Neural cell (in vitro differentiated cells): ENCODE measurements around the gene BCO1.

Source experiments
- CTCF ChIP-seq: fragments of 450-650 bp; IDR thresholded peaks from 2 replicates; pipeline ENCODE4 v1.5.1; 2014; ENCODE audit warnings: antibody characterized with exemption, mild to moderate bottlenecking, moderate library complexity; ENCODE audit not compliant: poor library complexity, severe bottlenecking
- EZH2 ChIP-seq: fragments of 200-600, 300-800 bp; shearing (Covaris generic), sonication (generic); IDR thresholded peaks from 2 replicates; pipeline ENCODE4 v1.6.1; 2014; ENCODE audit warnings: antibody characterized with exemption, low read length, borderline replicate concordance, mild to moderate bottlenecking; ENCODE audit not compliant: insufficient read depth, poor library complexity, severe bottlenecking
- MXI1 ChIP-seq: fragments of 450-650 bp; conservative IDR thresholded peaks from 2 replicates; pipeline ENCODE4 v1.6.1; 2014; ENCODE audit warnings: antibody characterized with exemption, mild to moderate bottlenecking; ENCODE audit not compliant: poor library complexity, severe bottlenecking
- POLR2AphosphoS5 ChIP-seq: IDR thresholded peaks from 2 replicates; pipeline ENCODE4 v1.6.1; 2012
- RAD21 ChIP-seq: fragments of 450-650 bp; conservative IDR thresholded peaks from 2 replicates; pipeline ENCODE4 v1.6.1; 2014; ENCODE audit warnings: antibody characterized with exemption, mild to moderate bottlenecking, moderate library complexity
- REST ChIP-seq: IDR thresholded peaks from 2 replicates; pipeline ENCODE4 v1.6.1; 2012; ENCODE audit warnings: borderline replicate concordance
- SMC3 ChIP-seq: fragments of 450-650 bp; conservative IDR thresholded peaks from 2 replicates; pipeline ENCODE4 v1.6.1; 2014; ENCODE audit warnings: antibody characterized with exemption, mild to moderate bottlenecking, moderate library complexity; ENCODE audit not compliant: poor library complexity
- TAF1 ChIP-seq: IDR thresholded peaks from 2 replicates; pipeline ENCODE4 v1.6.1; 2012; ENCODE audit warnings: low read depth

GRCh38 chr16:81253141-81253540, 14.7 kb downstream of the BCO1 start:
- no peak for TF ChIP-seq REST
- no peak for TF ChIP-seq EZH2
- TF ChIP-seq CTCF: no peak
- no peak for TF ChIP-seq SMC3
- TF ChIP-seq RAD21: no peak
- TF ChIP-seq MXI1: no peak
- TF ChIP-seq TAF1: no peak
- no peak for TF ChIP-seq POLR2AphosphoS5
